Heart right ventricle (tissue), 16 donors: ENCODE results near the gene SYT11. TPM values are rescaled to one million over a fixed set of nuclear protein-coding genes. Genes with fewer than 3 reads are reported as not detected.
A peak's percentile ranks its signal among the peaks of the same experiment; 100 is the strongest.
"Not testable (repeated sequence)": the region's sequence is repeated elsewhere in the genome, so short reads cannot be mapped to it uniquely, and the experiment has no call there.

Experiments used
- ATAC-seq, 8 donors: fragments of 200-7000 bp; cut with Tn5 transposase; one replicate each; pipeline ENCODE4 v1.9.1; 2020; ENCODE audit warnings: mild to moderate bottlenecking in 8 of 8, moderate library complexity in 8 of 8, moderate number of reproducible peaks in 1 of 8
- DNase-seq, 2 donors: peaks; one replicate each; pipeline ENCODE4 v3.0.0-alpha.2; 2020
- H3K27ac ChIP-seq, 10 donors: fragments of 200-600 bp; sonication (generic) in 2 of 10; one replicate each; pipeline versions ENCODE4 v1.5.0 to v1.8.0; 2020 to 2022; ENCODE audit warnings: mild to moderate bottlenecking in 3 of 10
- H3K27me3 ChIP-seq, 7 donors: fragments of 200-600 bp; one replicate each; pipeline ENCODE4 v1.8.0; 2021 to 2022; ENCODE audit warnings: mild to moderate bottlenecking in 2 of 7
- H3K36me3 ChIP-seq, 9 donors: fragments of 200-600 bp; sonication (generic) in 1 of 9; one replicate each; pipeline versions ENCODE4 v1.5.0 to v1.8.0; 2020 to 2022; ENCODE audit warnings: mild to moderate bottlenecking in 2 of 9
- H3K4me1 ChIP-seq, 9 donors: fragments of 200-600 bp; sonication (generic) in 1 of 9; one replicate each; pipeline versions ENCODE4 v1.5.0 to v1.8.0; 2020 to 2022; ENCODE audit warnings: mild to moderate bottlenecking in 4 of 9
- H3K4me3 ChIP-seq, 10 donors: fragments of 200-600 bp; sonication (generic) in 2 of 10; one replicate each; pipeline versions ENCODE4 v1.5.0 to v1.8.0; 2020 to 2022; ENCODE audit warnings: mild to moderate bottlenecking in 7 of 10, moderate library complexity in 2 of 10
- H3K9me3 ChIP-seq, 11 donors: fragments of 200-600 bp in 10 of 11; sonication (generic) in 2 of 11; one replicate each; pipeline versions ENCODE4 v1.5.0 to v1.8.0; 2013 to 2022; ENCODE audit warnings: mild to moderate bottlenecking in 2 of 11, control low read depth in 1 of 11, moderate library complexity in 1 of 11
- CTCF ChIP-seq, 9 donors: fragments of 200-600 bp; sonication (generic) in 2 of 9; IDR thresholded peaks; one replicate each; pipeline versions ENCODE4 v1.5.0 to v1.8.0; 2021 to 2022; ENCODE audit warnings: antibody characterized with exemption in 9 of 9, mild to moderate bottlenecking in 5 of 9, moderate library complexity in 1 of 9
- WGBS, 2 donors: extraction: QIAGEN DNeasy Blood & Tissue Kit; methylation state at CpG; one replicate each; pipeline ENCODE4 v1.1.7; 2013; ENCODE audit warnings: inconsistent platforms in 1 of 2; 5-methylcytosine and 5-hydroxymethylcytosine counted together
- intact Hi-C, 10 donors: fragments of 100-400 bp; cut with DNase I; formaldehyde crosslinking; loops; one replicate each; pipeline versions ENCODE4 v1.11.1 to v1.14.2; 2022
- polyA plus RNA-seq, 2 donors: library from polyadenylated mRNA; stranded (reverse); fragments of 200-250 nt; gene quantifications; one replicate each; pipeline ENCODE4 v1.2.3, GENCODE V29; 2013
- total RNA-seq, 10 donors: library from RNA; stranded (reverse); fragmentation: NEBNext Ultra II Directional in 3 of 10; extraction: Animal tissue kit (Norgen Biotek cat#: 25700) in 3 of 10; gene quantifications; one replicate each; pipeline versions ENCODE4 v1.2.1 to v1.2.4, GENCODE V29; 2021 to 2023
- donor health status: Arrhythmogenic right ventricular cardiomyopathy.
- donor health status: ischemic (EF 13 %, LVEDD 7.1; RV severe dilation, severe dysfunction).
- donor health status: healthy with polysubstance abuse.
- donor health status: DM: no; HTN: yes; CAD: no.
- donor health status: DM: no; HTN: no; CAD: no.
- donor health status: ischemic (EF 25% LVEDD 6.9; RV normal size, moderate dysfunction).
- donor health status: ischemic (EF 25% LVEDD 5.7; RV mildly dilated, moderate dysfunction).
- donor health status: healthy.
- donor health status: DM: yes; HTN: yes; CAD: no.
- donor health status: Ischemic cardiomyopathy.
- donor health status: ischemic (EF 35%, LVEDD 5.7; RV mildly dilated, moderate dysfunction).
- donor health status: nonischemic (EF 11% LVEDD 7.7; RV severe dilation, severe dysfunction).
- donor health status: DM: yes; HTN: yes; CAD: no.
- donor health status: PGD.
- donor health status: ischemic (EF 29% LVEDD 5.4; RV normal size, mild dysfunction).
- donor health status: nonischemic (EF 23%, LVEDD 6.1; RV moderate dilation, normal function).

The SYT11 gene
- total and polyA plus RNA-seq, 12 donors = 1.8 to 19.4 (median 12.1) TPM

DNA sequence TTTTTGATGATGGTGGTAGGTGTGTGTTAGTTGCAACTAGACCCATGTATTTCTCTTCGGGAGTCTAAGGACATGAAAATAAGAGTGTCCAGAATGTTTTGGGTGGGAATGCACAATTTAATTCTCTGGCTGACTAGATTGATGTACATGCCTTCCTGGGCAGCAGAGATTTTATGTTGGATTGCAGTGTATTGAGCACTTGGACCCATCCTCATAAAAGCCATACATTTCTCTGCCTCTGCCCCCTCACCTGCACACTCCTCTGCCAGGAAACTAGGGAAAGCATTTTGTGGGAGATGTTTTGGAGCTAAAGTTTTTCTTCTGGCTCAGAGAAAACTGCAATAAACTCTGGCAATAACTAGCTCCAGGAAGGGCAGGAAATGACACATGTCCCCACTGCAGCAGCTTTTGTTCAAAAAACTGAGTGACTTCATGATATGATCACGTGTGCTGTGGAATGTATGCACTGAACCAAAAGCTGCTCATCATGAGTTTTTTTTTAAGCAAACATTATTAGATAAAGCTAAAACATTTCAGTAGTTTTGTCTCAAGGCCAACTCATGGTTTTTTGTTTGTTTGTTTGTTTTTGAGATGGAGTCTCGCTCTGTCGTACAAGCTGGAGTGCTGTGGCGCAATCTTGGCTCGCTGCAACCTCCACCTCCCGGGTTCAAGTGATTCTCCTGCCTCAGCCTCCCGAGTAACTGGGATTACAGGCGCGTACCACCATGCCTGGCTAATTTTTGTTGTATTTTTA, 34.2 kb downstream of the SYT11 start:
- Histone ChIP-seq H3K36me3 (peaks cover 0 to 36% (median 18%) of the 10 kb centered on the region in 9 donors), H3K9me3 (no peaks in the 10 kb centered on the region), H3K27ac (peak overlapping the region; percentile 44 to 85 (median 79)), H3K4me3 (peak overlapping the region in 2 of 10 donors; percentile 9 to 10), H3K27me3 (no peaks in the 10 kb centered on the region), H3K4me1 (peaks cover 0 to 34% (median 19%) of the 10 kb centered on the region in 9 donors)
- peak; percentile 55 to 93 (median 91) for ATAC-seq
- peak in 1 of 2 donors; percentile 52 for DNase-seq
- 55 to 65% methylated on average over 10 of the region's 10 CpGs for WGBS, 2 donors
- intact Hi-C loops = no loop called here
- no peak for TF ChIP-seq CTCF (IDR thresholded peaks at IDR 0.05)

- not testable (repeated sequence) for H3K9me3 ChIP-seq, DNase-seq, ATAC-seq, H3K4me3 ChIP-seq, H3K27me3 ChIP-seq, H3K27ac ChIP-seq
- WGBS, 2 donors = 97 to 99% methylated on average over 6 of the region's 6 CpGs
- intact Hi-C loops = loop anchor here in 2 of 10 donors (5.0 kb wide), 2 partner anchors 33 to 38 kb away; partner anchors contain the start of genes GON4L (in 1 of the 2) and SYT11 (in 1 of the 2)
- peaks cover 0 to 27% (median 18%) of the 10 kb centered on the region in 9 donors for H3K4me1 ChIP-seq
- peaks cover 0 to 57% (median 39%) of the 10 kb centered on the region in 9 donors for H3K36me3 ChIP-seq
These were observed 36.2 kb downstream of the SYT11 start for GRCh38 chr1:155895617-155896016.

DNA sequence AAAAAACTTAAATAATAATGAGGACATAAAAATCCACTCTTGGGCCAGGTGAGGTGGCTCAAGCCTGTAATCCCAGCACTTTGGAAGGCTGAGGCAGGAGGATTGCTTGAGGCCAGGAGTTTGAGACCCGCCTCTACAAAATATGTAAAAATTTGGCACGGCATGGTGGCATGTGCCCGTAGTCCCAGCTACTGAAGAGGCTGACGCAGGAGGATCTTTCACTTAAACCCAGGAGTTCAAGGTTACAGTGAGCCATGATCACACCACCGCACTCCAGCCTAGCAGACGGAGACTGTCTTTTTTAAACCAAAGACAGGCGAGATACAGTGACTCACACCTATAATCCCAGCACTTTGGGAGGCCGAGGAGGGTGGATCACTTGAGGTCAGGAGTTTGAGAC, 37.1 kb downstream of the SYT11 start:
- WGBS, 2 donors = 95 to 96% methylated on average over 8 of the region's 8 CpGs
- DNase-seq, ATAC-seq, H3K4me3 ChIP-seq, H3K9me3 ChIP-seq, H3K27ac ChIP-seq, H3K27me3 ChIP-seq: not testable (repeated sequence)
- H3K4me1 ChIP-seq = peaks cover 0 to 26% (median 18%) of the 10 kb centered on the region in 9 donors
- H3K36me3 ChIP-seq = peaks cover 0 to 65% (median 47%) of the 10 kb centered on the region in 9 donors
- intact Hi-C loops = loop anchor here in 2 of 10 donors (5.0 kb wide), 2 partner anchors 34 to 39 kb away; partner anchors contain the start of genes GON4L (in 1 of the 2) and SYT11 (in 1 of the 2)

DNA sequence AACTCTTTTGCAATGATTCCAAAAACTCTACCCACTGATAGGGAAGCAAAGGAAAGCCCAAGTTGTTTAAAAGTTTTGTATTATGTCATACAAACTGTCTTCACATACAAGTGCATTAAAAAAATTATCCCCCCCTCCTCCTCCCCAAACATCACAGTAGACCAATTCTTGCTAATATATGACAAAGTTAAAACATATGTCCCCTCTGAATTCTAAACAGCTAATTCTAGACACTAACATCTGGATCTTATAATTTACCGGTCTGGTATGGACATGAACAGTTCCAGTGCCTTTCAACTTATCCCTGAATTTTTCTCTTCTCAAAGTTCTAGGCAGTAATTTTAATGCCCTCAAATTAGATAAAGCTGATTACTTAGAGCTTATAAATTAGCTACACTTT, 38.4 kb downstream of the SYT11 start:
- no peak for TF ChIP-seq CTCF (IDR thresholded peaks at IDR 0.05)
- Histone ChIP-seq H3K4me1 (peaks cover 0 to 23% (median 14%) of the 10 kb centered on the region in 9 donors), H3K27me3 (no peaks in the 10 kb centered on the region), H3K36me3 (peaks cover 0 to 78% (median 59%) of the 10 kb centered on the region in 9 donors), H3K4me3 (no peak overlapping the region), H3K9me3 (no peaks in the 10 kb centered on the region), H3K27ac (no peak overlapping the region)
- DNase-seq (no peak), ATAC-seq (no peak)
- intact Hi-C loops = loop anchor here in 2 of 10 donors (5.0 kb wide), 2 partner anchors 35 to 40 kb away; partner anchors contain the start of genes GON4L (in 1 of the 2) and SYT11 (in 1 of the 2)
- WGBS, 2 donors = 73 to 80% methylated on average over 1 of the region's 1 CpG

- WGBS, 2 donors = 80 to 83% methylated on average over 2 of the region's 2 CpGs
- Histone ChIP-seq H3K27me3 (no peaks in the 10 kb centered on the region), H3K4me3 (no peak overlapping the region), H3K36me3 (peaks cover 0 to 89% (median 70%) of the 10 kb centered on the region in 9 donors), H3K4me1 (peaks cover 0 to 12% (median 4%) of the 10 kb centered on the region in 9 donors), H3K9me3 (no peaks in the 10 kb centered on the region), H3K27ac (no peak overlapping the region)
- no peak for DNase-seq
- intact Hi-C loops = loop anchor here in 2 of 10 donors (5.0 kb wide), 2 partner anchors 37 to 42 kb away; partner anchors contain the start of genes GON4L (in 1 of the 2) and SYT11 (in 1 of the 2)
- ATAC-seq = no peak
- no peak for TF ChIP-seq CTCF (IDR thresholded peaks at IDR 0.05)
These were observed 39.5 kb downstream of the SYT11 start for GRCh38 chr1:155898888-155899287.
